ENCODE data around the gene RPS21. TPM values are rescaled to one million over a fixed set of nuclear protein-coding genes. Genes with fewer than 3 reads are reported as not detected.

Gene RPS21
- polyA plus RNA-seq (2013, experiment 1 of 2), result 2,383 TPM
- 2,319 TPM for polyA plus RNA-seq (2013, experiment 2 of 2)

- Histone ChIP-seq H3K14ac (ENCODE audit: low read length in 2 of 2) (peak within 1 kb of the TSS in 1 of 2 experiments; percentile 95), H2AK5ac (ENCODE audit: low read length, severe bottlenecking) (peak within 1 kb of the TSS; percentile 57)
- WGBS, result 1% methylated on average over 47 of the region's 83 CpGs
Measured at GRCh38 chr20:62386383-62387218, at the start of gene RPS21. Gene RPS21, plus strand, starts transcription at chr20:62387103. Its CDS starts 236 bp downstream, at chr20:62387339.

GRCh38 chr20:62337558-62338293 is 49.2 kb upstream of the RPS21 start:
- Histone ChIP-seq H3K79me1 (replicated peaks; ENCODE audit: low read length, poor library complexity, severe bottlenecking) (peaks cover 37% of the 10 kb centered on the region), H2BK120ac (ENCODE audit: low read depth, low read length) (no peak overlapping the region), H3K4ac (ENCODE audit: low read depth in 1 of 2, low read length in 2 of 2) (no peak overlapping the region), H3K18ac (ENCODE audit: low read depth in 1 of 2, low read length in 2 of 2) (no peak overlapping the region), H3K27me3 (ENCODE audit: control insufficient read depth in 1 of 2, insufficient read depth in 1 of 2, low read length in 2 of 2) (no peaks in the 10 kb centered on the region), H3K27ac (ENCODE audit: low read length, poor library complexity, severe bottlenecking) (no peak overlapping the region), H2BK5ac (ENCODE audit: low read depth, low read length, poor library complexity, severe bottlenecking) (no peak overlapping the region), H4K91ac (ENCODE audit: low read length) (no peak overlapping the region), H4K8ac (ENCODE audit: low read length) (no peak overlapping the region), H3K36me3 (ENCODE audit: control insufficient read depth in 1 of 2, insufficient read depth in 2 of 2, low read depth in 1 of 2, low read length in 2 of 2) (peaks cover 38 to 78% of the 10 kb centered on the region in 2 experiments), H2AFZ (ENCODE audit: low read depth, low read length) (no peak overlapping the region), H3K9me3 (ENCODE audit: control insufficient read depth, low read length) (peaks cover 4% of the 10 kb centered on the region), H3K4me2 (ENCODE audit: low read length, poor library complexity, severe bottlenecking) (no peak overlapping the region), H2BK12ac (ENCODE audit: low read length in 2 of 2) (no peak overlapping the region), H3K23ac (ENCODE audit: low read length in 2 of 2) (no peak overlapping the region), H2BK15ac (ENCODE audit: low read depth, poor library complexity, severe bottlenecking) (no peak overlapping the region), H3K14ac (ENCODE audit: low read length in 2 of 2) (no peak overlapping the region), H2AK5ac (ENCODE audit: low read length, severe bottlenecking) (no peak overlapping the region), H3K9ac (ENCODE audit: low read length) (no peak overlapping the region), H3K4me3 (ENCODE audit: insufficient read depth in 1 of 2, low read depth in 1 of 2, low read length in 2 of 2) (no peak overlapping the region), H3K4me1 (ENCODE audit: control insufficient read depth, insufficient read depth, low read depth, low read length) (peaks cover 7% of the 10 kb centered on the region)
- WGBS, result 95% methylated on average over 34 of the region's 34 CpGs
- DNase-seq, result no peak

More at GRCh38 chr20:62386383-62387218, at the start of gene RPS21:
- peaks cover 18% of the 10 kb centered on the region for H3K79me1 ChIP-seq (replicated peaks; ENCODE audit: low read length, poor library complexity, severe bottlenecking)
- no peaks in the 10 kb centered on the region for H3K9me3 ChIP-seq (ENCODE audit: control insufficient read depth, low read length)
- H2BK12ac ChIP-seq (ENCODE audit: low read length in 2 of 2), result peak within 1 kb of the TSS; percentile 12 to 69
- H3K23ac ChIP-seq (ENCODE audit: low read length in 2 of 2), result peak within 1 kb of the TSS in 1 of 2 experiments; percentile 81
- H2BK15ac ChIP-seq (ENCODE audit: low read depth, poor library complexity, severe bottlenecking), result peak within 1 kb of the TSS; percentile 29
- peaks cover 47 to 50% of the 10 kb centered on the region in 2 experiments for H3K36me3 ChIP-seq (ENCODE audit: control insufficient read depth in 1 of 2, insufficient read depth in 2 of 2, low read depth in 1 of 2, low read length in 2 of 2)
- no peak within 1 kb of the TSS for H2BK5ac ChIP-seq (ENCODE audit: low read depth, low read length, poor library complexity, severe bottlenecking)
- H3K4me1 ChIP-seq (ENCODE audit: control insufficient read depth, insufficient read depth, low read depth, low read length), result peaks cover 26% of the 10 kb centered on the region
- peak within 1 kb of the TSS; percentile 85 for H4K8ac ChIP-seq (ENCODE audit: low read length)
- peak within 1 kb of the TSS; percentile 64 to 93 for H3K4ac ChIP-seq (ENCODE audit: low read depth in 1 of 2, low read length in 2 of 2)
- H3K27me3 ChIP-seq (ENCODE audit: control insufficient read depth in 1 of 2, insufficient read depth in 1 of 2, low read length in 2 of 2), result no peaks in the 10 kb centered on the region
- peak; percentile 89 for DNase-seq
- H4K91ac ChIP-seq (ENCODE audit: low read length), result peak within 1 kb of the TSS; percentile 97
- H3K4me2 ChIP-seq (ENCODE audit: low read length, poor library complexity, severe bottlenecking), result peak within 1 kb of the TSS; percentile 97
- peak within 1 kb of the TSS; percentile 94 for H2BK120ac ChIP-seq (ENCODE audit: low read depth, low read length)
- H3K4me3 ChIP-seq (ENCODE audit: insufficient read depth in 1 of 2, low read depth in 1 of 2, low read length in 2 of 2), result peak within 1 kb of the TSS; percentile 89 to 98
- H3K9ac ChIP-seq (ENCODE audit: low read length), result peak within 1 kb of the TSS; percentile 96
- peak within 1 kb of the TSS; percentile 64 to 95 for H3K18ac ChIP-seq (ENCODE audit: low read depth in 1 of 2, low read length in 2 of 2)
- H2AFZ ChIP-seq (ENCODE audit: low read depth, low read length), result peak within 1 kb of the TSS; percentile 57
- H3K27ac ChIP-seq (ENCODE audit: low read length, poor library complexity, severe bottlenecking), result peak within 1 kb of the TSS; percentile 20

GRCh38 chr20:62338294-62338620 is 48.6 kb upstream of the RPS21 start:
- no peak for DNase-seq
- Histone ChIP-seq H2BK15ac (ENCODE audit: low read depth, poor library complexity, severe bottlenecking) (no peak overlapping the region), H3K14ac (ENCODE audit: low read length in 2 of 2) (no peak overlapping the region), H2BK12ac (ENCODE audit: low read length in 2 of 2) (no peak overlapping the region), H3K9ac (ENCODE audit: low read length) (no peak overlapping the region), H3K27me3 (ENCODE audit: control insufficient read depth in 1 of 2, insufficient read depth in 1 of 2, low read length in 2 of 2) (no peaks in the 10 kb centered on the region), H2BK120ac (ENCODE audit: low read depth, low read length) (no peak overlapping the region), H4K8ac (ENCODE audit: low read length) (no peak overlapping the region), H3K36me3 (ENCODE audit: control insufficient read depth in 1 of 2, insufficient read depth in 2 of 2, low read depth in 1 of 2, low read length in 2 of 2) (peaks cover 42 to 77% of the 10 kb centered on the region in 2 experiments), H3K23ac (ENCODE audit: low read length in 2 of 2) (no peak overlapping the region), H3K4me1 (ENCODE audit: control insufficient read depth, insufficient read depth, low read depth, low read length) (peaks cover 7% of the 10 kb centered on the region), H3K9me3 (ENCODE audit: control insufficient read depth, low read length) (peaks cover 4% of the 10 kb centered on the region), H3K4ac (ENCODE audit: low read depth in 1 of 2, low read length in 2 of 2) (no peak overlapping the region), H3K18ac (ENCODE audit: low read depth in 1 of 2, low read length in 2 of 2) (no peak overlapping the region), H2BK5ac (ENCODE audit: low read depth, low read length, poor library complexity, severe bottlenecking) (no peak overlapping the region), H3K27ac (ENCODE audit: low read length, poor library complexity, severe bottlenecking) (no peak overlapping the region), H3K4me3 (ENCODE audit: insufficient read depth in 1 of 2, low read depth in 1 of 2, low read length in 2 of 2) (peak overlapping the region in 1 of 2 experiments; percentile 2), H2AK5ac (ENCODE audit: low read length, severe bottlenecking) (no peak overlapping the region), H3K79me1 (replicated peaks; ENCODE audit: low read length, poor library complexity, severe bottlenecking) (peaks cover 36% of the 10 kb centered on the region), H4K91ac (ENCODE audit: low read length) (no peak overlapping the region), H3K4me2 (ENCODE audit: low read length, poor library complexity, severe bottlenecking) (no peak overlapping the region), H2AFZ (ENCODE audit: low read depth, low read length) (no peak overlapping the region)
- WGBS, result 97% methylated on average over 13 of the region's 16 CpGs

GRCh38 chr20:62339647-62340062 is 47.2 kb upstream of the RPS21 start:
- 92% methylated on average over 13 of the region's 14 CpGs for WGBS

More at GRCh38 chr20:62339647-62340062, 47.2 kb upstream of the RPS21 start:
- no peak overlapping the region for H3K14ac ChIP-seq (ENCODE audit: low read length in 2 of 2)
- H2AK5ac ChIP-seq (ENCODE audit: low read length, severe bottlenecking), result no peak overlapping the region
- H3K36me3 ChIP-seq (ENCODE audit: control insufficient read depth in 1 of 2, insufficient read depth in 2 of 2, low read depth in 1 of 2, low read length in 2 of 2), result peaks cover 40 to 76% of the 10 kb centered on the region in 2 experiments
- H2BK5ac ChIP-seq (ENCODE audit: low read depth, low read length, poor library complexity, severe bottlenecking), result no peak overlapping the region
- no peak overlapping the region for H4K8ac ChIP-seq (ENCODE audit: low read length)
- H3K4me2 ChIP-seq (ENCODE audit: low read length, poor library complexity, severe bottlenecking), result no peak overlapping the region
- H2BK12ac ChIP-seq (ENCODE audit: low read length in 2 of 2), result no peak overlapping the region
- H3K9me3 ChIP-seq (ENCODE audit: control insufficient read depth, low read length), result peaks cover 4% of the 10 kb centered on the region
- H3K4me1 ChIP-seq (ENCODE audit: control insufficient read depth, insufficient read depth, low read depth, low read length), result peaks cover 7% of the 10 kb centered on the region
- H3K23ac ChIP-seq (ENCODE audit: low read length in 2 of 2), result no peak overlapping the region
- H3K4ac ChIP-seq (ENCODE audit: low read depth in 1 of 2, low read length in 2 of 2), result no peak overlapping the region
- H3K4me3 ChIP-seq (ENCODE audit: insufficient read depth in 1 of 2, low read depth in 1 of 2, low read length in 2 of 2), result no peak overlapping the region
- no peak for DNase-seq
- no peak overlapping the region for H3K9ac ChIP-seq (ENCODE audit: low read length)
- no peak overlapping the region for H4K91ac ChIP-seq (ENCODE audit: low read length)
- H3K27me3 ChIP-seq (ENCODE audit: control insufficient read depth in 1 of 2, insufficient read depth in 1 of 2, low read length in 2 of 2), result no peaks in the 10 kb centered on the region
- H2BK15ac ChIP-seq (ENCODE audit: low read depth, poor library complexity, severe bottlenecking), result no peak overlapping the region
- H2BK120ac ChIP-seq (ENCODE audit: low read depth, low read length), result no peak overlapping the region
- peaks cover 38% of the 10 kb centered on the region for H3K79me1 ChIP-seq (replicated peaks; ENCODE audit: low read length, poor library complexity, severe bottlenecking)
- H2AFZ ChIP-seq (ENCODE audit: low read depth, low read length), result no peak overlapping the region
- H3K18ac ChIP-seq (ENCODE audit: low read depth in 1 of 2, low read length in 2 of 2), result no peak overlapping the region
- H3K27ac ChIP-seq (ENCODE audit: low read length, poor library complexity, severe bottlenecking), result no peak overlapping the region

All from mesenchymal stem cell (in vitro differentiated cells and primary cell).